Large intestine (tissue), 3 donors: ENCODE data around the gene SEPTIN10. TPM values are rescaled to one million over a fixed set of nuclear protein-coding genes. Genes with fewer than 3 reads are reported as not detected.

Experiments used
- DNase-seq, 2 donors: peaks; one replicate each; pipeline versions ENCODE4 v3.0.0 to v3.0.0-alpha.2; 2013
- H3K27ac ChIP-seq: one replicate; pipeline ENCODE4 v1.5.1; 2013; ENCODE audit warnings: low read length
- H3K27me3 ChIP-seq: 2 replicates; pipeline ENCODE4 v1.6.1; 2013; ENCODE audit warnings: low read length; ENCODE audit not compliant: control insufficient read depth, insufficient read depth
- H3K36me3 ChIP-seq: 2 replicates; pipeline ENCODE4 v1.6.1; 2013; ENCODE audit warnings: low read length; ENCODE audit not compliant: control insufficient read depth, insufficient read depth
- H3K4me1 ChIP-seq: one replicate; pipeline ENCODE4 v1.6.1; 2013; ENCODE audit warnings: low read length; ENCODE audit not compliant: control insufficient read depth, insufficient read depth
- H3K4me3 ChIP-seq: one replicate; pipeline ENCODE4 v1.5.1; 2013; ENCODE audit warnings: low read length
- H3K9me3 ChIP-seq: one replicate; pipeline ENCODE4 v1.6.1; 2013; ENCODE audit warnings: mild to moderate bottlenecking, low read depth, low read length, moderate library complexity; ENCODE audit not compliant: control insufficient read depth
- WGBS: methylation state at CpG from one replicate; pipeline ENCODE4 v1.1.5; 2013; ENCODE audit warnings: low lambda C conversion rate; ENCODE audit not compliant: insufficient coverage; 5-methylcytosine and 5-hydroxymethylcytosine counted together
- polyA plus RNA-seq: library from polyadenylated mRNA; unstranded; fragments of 120-200 nt; gene quantifications from one replicate; pipeline ENCODE4 v1.2.1, GENCODE V29; 2013

SEPTIN10 gene
- polyA plus RNA-seq, 1 donor = 67.4 TPM

DNA sequence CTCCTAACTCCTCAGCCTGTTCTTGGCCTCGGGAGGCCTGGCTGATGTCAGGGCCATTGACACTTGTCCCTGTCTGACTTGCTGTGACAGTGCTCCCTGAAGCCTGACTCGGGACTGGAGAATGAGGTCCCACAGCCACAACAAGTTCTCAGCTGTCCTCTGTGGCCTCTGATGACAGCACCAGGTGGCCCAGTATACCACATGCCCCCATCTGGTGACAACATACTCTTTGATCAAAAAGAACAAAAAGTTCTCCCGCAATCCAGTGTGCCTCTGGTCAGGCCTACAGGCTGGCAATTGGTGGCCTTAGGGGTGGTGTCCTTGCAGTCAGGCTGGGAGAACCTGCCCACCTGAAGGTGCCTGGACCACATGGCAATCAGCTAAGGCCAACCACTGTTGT lies 102.6 kb downstream of the SEPTIN10 start:
- no peak overlapping the region for H3K4me3 ChIP-seq
- H3K4me1 ChIP-seq = peaks cover 5% of the 10 kb centered on the region
- no peaks in the 10 kb centered on the region for H3K27me3 ChIP-seq
- no peak for DNase-seq
- H3K36me3 ChIP-seq = no peaks in the 10 kb centered on the region
- WGBS = no CpG with 5 or more reads among the region's 3 CpGs
- H3K27ac ChIP-seq = no peak overlapping the region
- no peaks in the 10 kb centered on the region for H3K9me3 ChIP-seq

DNA sequence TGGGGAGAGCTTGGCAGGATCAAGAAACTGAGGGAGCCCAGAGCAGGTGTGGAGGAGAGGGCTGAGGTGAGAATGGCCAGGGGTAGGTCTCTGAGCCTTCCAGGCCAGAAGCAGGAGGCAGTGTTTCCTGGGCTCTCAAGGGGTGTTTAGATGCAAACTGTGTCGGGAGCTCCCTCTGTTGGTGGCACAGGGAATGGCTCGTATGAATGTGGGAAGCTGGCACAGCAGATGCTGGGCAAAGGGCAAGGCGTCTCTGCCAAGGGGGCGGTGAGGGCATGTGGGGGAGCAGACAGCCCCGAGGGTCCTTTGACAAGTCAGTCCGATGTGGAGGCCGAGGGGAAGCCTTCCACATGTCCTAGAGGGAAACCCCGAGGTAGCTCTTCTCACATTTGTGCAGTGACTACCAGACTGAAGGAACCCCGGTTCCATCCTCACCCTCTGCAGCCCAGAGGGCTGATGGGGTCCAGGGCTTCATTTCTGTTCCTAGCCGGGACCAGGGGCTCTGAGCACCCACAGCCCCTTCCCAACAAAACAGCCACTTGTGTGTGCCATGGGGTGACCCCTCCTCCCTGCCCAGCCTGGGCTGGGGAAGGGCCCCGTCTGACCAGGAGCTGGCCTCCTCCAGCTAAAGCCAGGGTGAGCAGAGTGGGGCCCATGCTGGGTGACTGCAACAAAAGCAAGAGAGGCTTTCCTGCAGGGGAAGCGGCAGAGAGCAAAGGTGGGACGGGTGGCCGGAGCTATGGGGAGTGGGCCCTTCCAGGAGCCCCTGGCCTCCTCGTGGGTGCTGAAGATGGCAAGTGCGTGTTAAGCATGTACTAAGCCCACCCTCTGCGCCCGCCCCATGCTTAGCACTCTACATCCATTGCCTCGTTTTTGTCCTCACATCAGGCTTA lies 103.4 kb downstream of the SEPTIN10 start:
- no peaks in the 10 kb centered on the region for H3K36me3 ChIP-seq
- H3K27me3 ChIP-seq = no peaks in the 10 kb centered on the region
- peaks cover 5% of the 10 kb centered on the region for H3K4me1 ChIP-seq
- no CpG with 5 or more reads among the region's 19 CpGs for WGBS
- peak; percentile 58 to 61 for DNase-seq
- no peak overlapping the region for H3K4me3 ChIP-seq
- no peaks in the 10 kb centered on the region for H3K9me3 ChIP-seq
- no peak overlapping the region for H3K27ac ChIP-seq

- no peaks in the 10 kb centered on the region for H3K9me3 ChIP-seq
- 90% methylated on average over 2 of the region's 8 CpGs for WGBS
- no peaks in the 10 kb centered on the region for H3K4me1 ChIP-seq
- H3K27ac ChIP-seq = no peak overlapping the region
- peaks cover 2% of the 10 kb centered on the region for H3K27me3 ChIP-seq
- no peak overlapping the region for H3K4me3 ChIP-seq
- H3K36me3 ChIP-seq = no peaks in the 10 kb centered on the region
- DNase-seq = no peak
Measured at GRCh38 chr2:109508556-109508955, 105.2 kb downstream of the SEPTIN10 start.

DNA sequence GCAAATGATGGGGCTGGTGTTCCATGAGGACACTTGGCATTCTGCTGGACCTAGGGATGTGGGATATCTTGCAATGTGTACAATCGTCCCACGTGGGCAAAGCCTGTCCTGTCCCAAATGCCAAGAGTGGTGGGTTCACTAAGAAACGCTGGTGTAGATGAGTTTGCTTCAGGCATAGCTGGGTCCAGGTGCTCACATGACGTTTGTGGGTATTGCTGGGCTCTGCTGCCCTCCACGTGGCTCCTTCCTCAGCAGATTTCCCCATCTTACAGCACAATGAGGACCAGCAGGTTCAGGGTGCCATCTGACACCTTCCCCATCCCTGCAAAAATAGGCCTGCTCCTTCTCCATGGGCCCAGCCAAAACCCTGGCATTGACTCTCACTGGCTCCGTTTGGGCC lies 105.9 kb downstream of the SEPTIN10 start:
- no CpG with 5 or more reads among the region's 6 CpGs for WGBS
- H3K36me3 ChIP-seq = no peaks in the 10 kb centered on the region

DNA sequence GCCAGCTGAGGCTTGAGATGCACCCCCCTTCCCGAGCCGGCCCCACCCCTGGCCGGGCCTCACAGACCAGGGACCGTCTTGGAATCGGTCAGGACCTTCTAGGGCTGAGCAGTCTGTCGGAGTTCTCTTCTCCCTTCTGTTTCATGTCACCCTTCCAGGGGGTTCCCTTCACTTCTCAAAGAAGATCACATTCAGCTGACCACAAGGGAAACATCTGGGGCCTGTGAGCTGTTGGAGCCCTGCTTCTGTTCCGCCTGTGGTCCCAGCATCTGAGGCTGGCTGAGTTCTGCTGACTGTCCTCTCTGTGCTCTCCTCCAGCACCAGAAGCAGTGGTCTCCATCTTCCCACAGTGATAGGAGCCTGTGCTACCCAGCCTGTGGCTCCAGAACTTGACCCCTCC lies 106.5 kb downstream of the SEPTIN10 start:
- DNase-seq = no peak
- Histone ChIP-seq H3K9me3 (no peaks in the 10 kb centered on the region), H3K27ac (no peak overlapping the region), H3K36me3 (no peaks in the 10 kb centered on the region), H3K4me1 (no peaks in the 10 kb centered on the region), H3K4me3 (no peak overlapping the region), H3K27me3 (peaks cover 3% of the 10 kb centered on the region)
- no CpG with 5 or more reads among the region's 7 CpGs for WGBS

More for the DNA sequence above, 105.9 kb downstream of the SEPTIN10 start:
- Histone ChIP-seq H3K9me3 (no peaks in the 10 kb centered on the region), H3K27me3 (peaks cover 3% of the 10 kb centered on the region), H3K4me3 (no peak overlapping the region), H3K4me1 (no peaks in the 10 kb centered on the region), H3K27ac (no peak overlapping the region)
- DNase-seq = no peak

DNA sequence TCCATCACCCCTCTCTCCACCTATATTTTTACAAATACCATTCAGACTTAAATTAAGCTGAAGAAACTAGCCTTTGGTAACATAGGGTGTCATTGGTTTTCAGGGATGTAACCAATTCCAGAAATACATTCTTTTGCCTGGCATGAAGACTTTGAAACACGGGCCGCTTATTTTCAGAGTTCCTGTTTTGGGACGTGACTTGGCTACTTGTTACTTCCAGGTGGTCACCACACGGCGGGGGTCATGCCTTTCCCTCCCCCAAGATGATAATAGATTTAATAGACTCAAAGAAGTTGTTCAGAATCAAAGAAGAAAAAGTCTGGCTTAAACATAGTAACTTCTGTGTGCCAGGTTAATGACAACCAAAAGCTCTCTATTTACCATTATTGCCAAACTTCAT lies 110.6 kb downstream of the SEPTIN10 start:
- Histone ChIP-seq H3K4me3 (no peak overlapping the region), H3K9me3 (no peaks in the 10 kb centered on the region), H3K4me1 (peaks cover 3% of the 10 kb centered on the region), H3K27me3 (peaks cover 3% of the 10 kb centered on the region), H3K36me3 (no peaks in the 10 kb centered on the region), H3K27ac (no peak overlapping the region)
- DNase-seq = no peak
- no CpG with 5 or more reads among the region's 5 CpGs for WGBS

DNA sequence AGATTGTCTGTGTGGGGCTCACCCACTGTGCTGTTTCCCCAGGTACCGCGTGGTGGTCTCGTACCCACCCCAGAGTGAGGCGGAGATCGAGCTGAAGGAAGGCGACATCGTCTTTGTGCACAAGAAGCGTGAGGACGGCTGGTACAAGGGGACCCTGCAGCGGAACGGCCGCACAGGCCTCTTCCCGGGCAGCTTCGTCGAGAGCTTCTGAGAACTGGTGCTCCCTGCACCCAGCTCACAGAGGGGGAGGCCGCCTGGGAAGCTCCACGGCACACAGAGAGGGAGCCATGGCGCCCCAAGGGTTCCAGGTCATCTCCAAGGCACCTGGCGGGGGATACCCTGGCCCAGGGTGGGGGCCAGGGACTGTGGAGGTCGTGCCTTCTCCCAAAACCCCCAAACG lies 112.3 kb downstream of the SEPTIN10 start:
- no peak overlapping the region for H3K27ac ChIP-seq
- WGBS = no CpG with 5 or more reads among the region's 21 CpGs
- H3K4me1 ChIP-seq = peaks cover 3% of the 10 kb centered on the region

DNA sequence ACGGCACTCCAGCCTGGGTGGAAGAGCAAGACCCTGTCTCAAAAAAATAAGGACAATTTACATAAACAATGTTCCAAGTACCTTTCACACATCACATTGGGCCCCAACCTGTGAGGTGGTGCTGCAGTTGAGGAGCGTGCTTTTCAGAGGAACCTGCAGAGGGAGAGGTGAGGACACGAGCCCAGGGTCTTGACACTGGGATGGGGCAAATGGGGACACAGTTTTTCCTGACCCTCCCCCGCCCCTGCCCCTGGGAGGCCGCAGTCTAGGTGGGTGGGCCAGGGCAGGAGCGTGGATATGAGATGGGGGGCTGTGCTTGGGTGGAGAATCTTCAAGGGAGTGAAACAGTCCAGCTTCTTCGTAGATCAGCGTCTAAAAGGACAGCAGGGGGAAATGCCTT lies 112.9 kb downstream of the SEPTIN10 start:
- no peak for DNase-seq
- Histone ChIP-seq H3K27me3 (peaks cover 3% of the 10 kb centered on the region), H3K4me1 (peaks cover 3% of the 10 kb centered on the region), H3K4me3 (no peak overlapping the region), H3K36me3 (no peaks in the 10 kb centered on the region), H3K27ac (no peak overlapping the region), H3K9me3 (no peaks in the 10 kb centered on the region)
- 97% methylated on average over 3 of the region's 8 CpGs for WGBS

More for the DNA sequence above, 112.3 kb downstream of the SEPTIN10 start:
- Histone ChIP-seq H3K9me3 (no peaks in the 10 kb centered on the region), H3K27me3 (peaks cover 3% of the 10 kb centered on the region), H3K36me3 (no peaks in the 10 kb centered on the region), H3K4me3 (no peak overlapping the region)
- DNase-seq = no peak

- WGBS = no CpG with 5 or more reads among the region's 5 CpGs
- Histone ChIP-seq H3K36me3 (no peaks in the 10 kb centered on the region), H3K27ac (no peak overlapping the region), H3K9me3 (no peaks in the 10 kb centered on the region), H3K27me3 (peaks cover 3% of the 10 kb centered on the region), H3K4me1 (peaks cover 6% of the 10 kb centered on the region), H3K4me3 (no peak overlapping the region)
- DNase-seq = peak in 1 of 2 donors; percentile 70
Measured at GRCh38 chr2:109499566-109499965, 114.2 kb downstream of the SEPTIN10 start.

- Histone ChIP-seq H3K27ac (no peak overlapping the region), H3K9me3 (no peaks in the 10 kb centered on the region), H3K36me3 (no peaks in the 10 kb centered on the region), H3K4me1 (peaks cover 7% of the 10 kb centered on the region), H3K4me3 (no peak overlapping the region), H3K27me3 (peaks cover 3% of the 10 kb centered on the region)
- DNase-seq = no peak
- no CpG with 5 or more reads among the region's 15 CpGs for WGBS
Measured at GRCh38 chr2:109498906-109499305, 114.9 kb downstream of the SEPTIN10 start.
